Neuronal stem cell (in vitro differentiated cells): ENCODE results near the gene GALM.
"Not testable (repeated sequence)": the region's sequence is repeated elsewhere in the genome, so short reads cannot be mapped to it uniquely, and the experiment has no call there.

ENCODE experiments used
- DNase-seq: peaks from one replicate; pipeline ENCODE4 v3.0.0-alpha.2; 2013; ENCODE audit warnings: low spot score
- H2AFZ ChIP-seq: one replicate; pipeline ENCODE4 v1.6.1; 2013; ENCODE audit warnings: mild to moderate bottlenecking, low read length, inconsistent platforms
- H2AK5ac ChIP-seq: 2 replicates; pipeline ENCODE4 v1.6.1; 2013; ENCODE audit warnings: low read depth, mild to moderate bottlenecking, inconsistent platforms, low read length, moderate library complexity, mixed read lengths
- H2BK120ac ChIP-seq: 2 replicates; pipeline ENCODE4 v1.6.1; 2013; ENCODE audit warnings: low read depth, mild to moderate bottlenecking, inconsistent platforms, low read length, moderate library complexity, mixed read lengths
- H2BK12ac ChIP-seq: one replicate; pipeline ENCODE4 v1.6.1; 2013; ENCODE audit warnings: low read length, inconsistent platforms
- H2BK15ac ChIP-seq: 2 replicates; pipeline ENCODE4 v1.6.1; 2013; ENCODE audit warnings: mild to moderate bottlenecking, low read length, inconsistent platforms, mixed read lengths
- H2BK5ac ChIP-seq: one replicate; pipeline ENCODE4 v1.6.1; 2013; ENCODE audit warnings: inconsistent platforms, mild to moderate bottlenecking, low read length, moderate library complexity
- H3K14ac ChIP-seq: one replicate; pipeline ENCODE4 v1.6.1; 2013; ENCODE audit warnings: low read length, inconsistent platforms
- H3K18ac ChIP-seq: 2 replicates; pipeline ENCODE4 v1.6.1; 2013; ENCODE audit warnings: low read length, inconsistent platforms
- H3K23ac ChIP-seq: 2 replicates; pipeline ENCODE4 v1.6.1; 2013; ENCODE audit warnings: low read depth, mild to moderate bottlenecking, mixed read lengths, low read length, inconsistent platforms; ENCODE audit not compliant: poor library complexity
- H3K27ac ChIP-seq: replicated peaks from 3 replicates; pipeline ENCODE4 v1.5.1; 2013; ENCODE audit warnings: low read length, inconsistent platforms
- H3K27me3 ChIP-seq, 3 experiments: 2 replicates each; pipeline ENCODE4 v1.6.1; 2013; ENCODE audit warnings: low read length in 3 of 3, mild to moderate bottlenecking in 2 of 3, inconsistent platforms in 1 of 3, low read depth in 1 of 3, mixed read lengths in 1 of 3, moderate library complexity in 1 of 3; ENCODE audit not compliant: control insufficient read depth in 3 of 3, insufficient read depth in 3 of 3
- H3K36me3 ChIP-seq, 2 donors: replicated peaks in 1 of 2; 2 replicates each; pipeline ENCODE4 v1.6.1; 2013; ENCODE audit warnings: low read length in 2 of 2; ENCODE audit not compliant: control insufficient read depth in 2 of 2, insufficient read depth in 2 of 2
- H3K4ac ChIP-seq: 2 replicates; pipeline ENCODE4 v1.6.1; 2013; ENCODE audit warnings: inconsistent platforms, mild to moderate bottlenecking, low read length, moderate library complexity
- H3K4me1 ChIP-seq, 2 donors: 1 replicate in 1 of 2; 2 replicates in 1 of 2; pipeline ENCODE4 v1.6.1; 2013; ENCODE audit warnings: low read length in 2 of 2, low read depth in 1 of 2; ENCODE audit not compliant: control insufficient read depth in 2 of 2, insufficient read depth in 1 of 2
- H3K4me2 ChIP-seq: one replicate; pipeline ENCODE4 v1.6.1; 2013; ENCODE audit warnings: mild to moderate bottlenecking, low read length, inconsistent platforms; ENCODE audit not compliant: insufficient read depth, poor library complexity, severe bottlenecking
- H3K4me3 ChIP-seq, 2 donors: 2 replicates each; pipeline ENCODE4 v1.5.1; 2013; ENCODE audit warnings: low read length in 2 of 2, mild to moderate bottlenecking in 2 of 2, inconsistent platforms in 1 of 2, moderate library complexity in 1 of 2
- H3K79me1 ChIP-seq: one replicate; pipeline ENCODE4 v1.6.1; 2013; ENCODE audit warnings: low read depth, mild to moderate bottlenecking, inconsistent platforms, low read length, moderate library complexity
- H3K9ac ChIP-seq: one replicate; pipeline ENCODE4 v1.6.1; 2013; ENCODE audit warnings: mild to moderate bottlenecking, low read depth, low read length, inconsistent platforms; ENCODE audit not compliant: poor library complexity
- H3K9me3 ChIP-seq, 2 donors: replicated peaks in 1 of 2; 2 replicates each; pipeline versions ENCODE3 to v1.6.1; 2013; ENCODE audit warnings: low read length in 2 of 2, mild to moderate bottlenecking in 2 of 2, inconsistent platforms in 1 of 2, low read depth in 1 of 2, mixed read lengths in 1 of 2, moderate library complexity in 1 of 2; ENCODE audit not compliant: control insufficient read depth in 2 of 2, insufficient read depth in 1 of 2
- H4K8ac ChIP-seq: one replicate; pipeline ENCODE4 v1.6.1; 2013; ENCODE audit warnings: low read depth, mild to moderate bottlenecking, inconsistent platforms, low read length, moderate library complexity
- H4K91ac ChIP-seq: one replicate; pipeline ENCODE4 v1.6.1; 2013; ENCODE audit warnings: low read length, low read depth, mild to moderate bottlenecking, inconsistent platforms; ENCODE audit not compliant: poor library complexity
- WGBS, 2 donors: extraction: QIAGEN DNeasy Blood & Tissue Kit; methylation state at CpG; one replicate each; pipeline ENCODE4 v1.1.7; 2013; ENCODE audit warnings: missing lambda C conversion rate in 2 of 2, mixed read lengths in 1 of 2; ENCODE audit not compliant: insufficient read length in 2 of 2, insufficient replicate concordance in 1 of 2; ENCODE audit errors: extremely low coverage in 2 of 2; 5-methylcytosine and 5-hydroxymethylcytosine counted together

GALM gene

DNA sequence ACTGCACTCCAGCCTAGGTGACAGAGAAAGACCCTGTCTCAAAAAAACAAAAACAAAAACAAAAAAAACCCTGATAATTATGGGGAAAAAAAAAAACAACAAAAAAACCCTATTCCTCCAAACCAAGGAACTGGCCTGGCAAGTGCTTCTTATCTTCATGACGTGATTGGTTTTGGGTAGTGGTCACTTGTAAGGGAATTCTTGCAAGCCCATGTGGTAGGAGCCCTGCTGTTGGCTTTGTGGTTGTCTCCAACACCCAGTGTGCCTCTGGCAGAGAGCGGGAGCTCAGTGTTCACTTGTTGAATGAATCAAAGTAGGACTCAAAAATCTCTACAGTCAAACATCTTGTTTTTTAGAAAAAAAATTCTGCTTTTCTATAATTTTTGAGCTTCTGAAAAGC, 6.0 kb downstream of the GALM start:
- Histone ChIP-seq H3K9ac (no peak overlapping the region), H3K27ac (no peak overlapping the region)
- WGBS, 2 donors: no CpG with 5 or more reads among the region's 2 CpGs

DNA sequence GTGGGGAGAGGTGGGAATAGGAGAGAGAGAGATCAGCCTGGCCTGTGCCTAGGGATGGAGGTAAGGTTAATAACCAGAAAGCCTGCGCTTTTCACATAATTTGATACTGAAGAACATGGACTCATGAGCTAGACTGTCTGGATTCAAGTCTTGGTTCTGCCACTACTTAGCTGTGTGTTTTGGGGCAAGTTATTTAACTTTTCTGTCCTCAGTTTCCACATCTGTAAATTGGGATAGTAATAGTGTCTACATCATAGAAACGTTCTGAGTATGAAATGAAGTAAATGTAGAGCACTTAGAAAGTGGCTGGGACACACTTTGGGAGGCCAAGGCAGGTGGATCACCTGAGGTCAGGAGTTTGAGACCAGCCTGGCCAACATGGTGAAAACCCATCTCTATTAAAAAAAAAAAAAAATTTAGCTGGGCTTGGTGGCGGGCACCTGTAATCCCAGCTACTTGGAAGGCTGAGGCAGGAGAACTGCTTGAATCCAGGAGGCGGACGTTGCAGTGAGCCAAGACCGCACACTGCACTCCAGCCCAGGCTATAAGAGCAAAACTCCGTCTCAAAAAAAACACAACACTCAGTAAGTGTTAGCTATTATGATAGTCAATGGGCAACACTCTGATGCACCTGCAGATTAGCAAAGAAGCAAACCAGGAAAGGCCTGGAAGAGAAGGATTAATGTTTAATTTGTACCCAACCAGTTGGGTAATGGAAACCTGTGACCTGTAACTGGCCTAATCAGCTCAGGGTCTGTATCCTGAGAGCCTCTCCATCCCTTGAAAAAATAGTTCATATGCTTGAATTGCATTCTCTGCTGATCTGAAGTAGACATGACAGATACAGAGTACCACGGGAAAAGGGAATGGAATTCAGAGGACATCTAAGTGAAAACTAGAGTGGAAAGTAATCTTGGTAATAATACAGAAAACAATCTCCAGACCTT, 6.8 kb downstream of the GALM start:
- H2BK120ac ChIP-seq: no peak overlapping the region

More for the DNA sequence above, 6.0 kb downstream of the GALM start:
- Histone ChIP-seq H3K14ac (no peak overlapping the region), H2AK5ac (no peak overlapping the region), H4K8ac (no peak overlapping the region), H3K4ac (no peak overlapping the region), H2BK120ac (no peak overlapping the region), H2BK15ac (no peak overlapping the region), H3K79me1 (no peaks in the 10 kb centered on the region), H3K4me2 (no peak overlapping the region), H2BK12ac (no peak overlapping the region), H3K27me3 (no peaks in the 10 kb centered on the region), H3K4me3 (no peak overlapping the region), H3K4me1 (no peaks in the 10 kb centered on the region), H3K36me3 (peaks cover 3 to 10% of the 10 kb centered on the region in 2 donors), H3K23ac (no peak overlapping the region), H2AFZ (no peak overlapping the region), H4K91ac (no peak overlapping the region), H3K9me3 (no peaks in the 10 kb centered on the region), H3K18ac (no peak overlapping the region), H2BK5ac (no peak overlapping the region)
- DNase-seq: no peak

DNA sequence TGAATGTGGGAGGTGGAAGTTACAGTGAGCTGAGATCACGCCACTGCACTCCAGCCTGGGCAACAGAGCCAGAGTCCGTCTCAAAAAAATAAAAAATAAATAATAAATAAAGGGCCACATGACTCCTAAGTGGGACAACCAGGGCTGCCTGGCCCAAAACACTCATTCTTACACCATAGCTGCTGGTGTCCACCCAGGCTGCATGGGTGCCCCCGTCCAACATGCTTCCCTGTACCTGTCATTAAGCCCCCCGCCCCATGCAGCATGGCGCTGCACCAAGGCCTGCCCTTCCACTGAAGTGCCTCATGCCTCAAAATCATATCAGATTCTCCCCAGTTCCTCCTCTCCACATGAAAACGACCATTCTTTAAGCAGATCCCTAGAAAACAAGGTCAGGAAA, 10.8 kb downstream of the GALM start:
- no peak overlapping the region for H3K9ac ChIP-seq
- no peaks in the 10 kb centered on the region for H3K9me3 ChIP-seq
- H3K27me3 ChIP-seq: no peaks in the 10 kb centered on the region
- H2AFZ ChIP-seq: no peak overlapping the region
- no peak for DNase-seq
- H3K4me1 ChIP-seq: no peaks in the 10 kb centered on the region
- H2BK15ac ChIP-seq: no peak overlapping the region
- no peak overlapping the region for H2BK5ac ChIP-seq
- H2AK5ac ChIP-seq: no peak overlapping the region
- no peak overlapping the region for H3K23ac ChIP-seq
- no peak overlapping the region for H4K91ac ChIP-seq
- H3K18ac ChIP-seq: no peak overlapping the region
- H2BK120ac ChIP-seq: no peak overlapping the region
- no peak overlapping the region for H4K8ac ChIP-seq
- H2BK12ac ChIP-seq: no peak overlapping the region
- H3K4me2 ChIP-seq: no peak overlapping the region
- no peak overlapping the region for H3K14ac ChIP-seq
- no peak overlapping the region for H3K4ac ChIP-seq
- peaks cover 4 to 50% of the 10 kb centered on the region in 2 donors for H3K36me3 ChIP-seq
- no CpG with 5 or more reads among the region's 6 CpGs for WGBS, 2 donors
- no peak overlapping the region for H3K27ac ChIP-seq
- H3K4me3 ChIP-seq: no peak overlapping the region
- no peaks in the 10 kb centered on the region for H3K79me1 ChIP-seq

More for the DNA sequence above, 6.8 kb downstream of the GALM start:
- no peak overlapping the region for H3K27ac ChIP-seq
- no peak overlapping the region for H3K14ac ChIP-seq
- no CpG with 5 or more reads among the region's 8 CpGs for WGBS, 2 donors
- H2AFZ ChIP-seq: no peak overlapping the region
- H3K4me2 ChIP-seq: no peak overlapping the region
- H2AK5ac ChIP-seq: no peak overlapping the region
- H3K18ac ChIP-seq: no peak overlapping the region
- no peak overlapping the region for H2BK12ac ChIP-seq
- no peak overlapping the region for H3K9ac ChIP-seq
- H4K91ac ChIP-seq: no peak overlapping the region
- no peaks in the 10 kb centered on the region for H3K79me1 ChIP-seq
- H2BK15ac ChIP-seq: no peak overlapping the region
- H3K23ac ChIP-seq: no peak overlapping the region
- no peaks in the 10 kb centered on the region for H3K27me3 ChIP-seq
- H2BK5ac ChIP-seq: no peak overlapping the region
- no peaks in the 10 kb centered on the region for H3K9me3 ChIP-seq
- no peak overlapping the region for H3K4me3 ChIP-seq
- H3K4me1 ChIP-seq: no peaks in the 10 kb centered on the region
- no peak overlapping the region for H4K8ac ChIP-seq
- peaks cover 4 to 18% of the 10 kb centered on the region in 2 donors for H3K36me3 ChIP-seq
- DNase-seq: no peak
- no peak overlapping the region for H3K4ac ChIP-seq

DNA sequence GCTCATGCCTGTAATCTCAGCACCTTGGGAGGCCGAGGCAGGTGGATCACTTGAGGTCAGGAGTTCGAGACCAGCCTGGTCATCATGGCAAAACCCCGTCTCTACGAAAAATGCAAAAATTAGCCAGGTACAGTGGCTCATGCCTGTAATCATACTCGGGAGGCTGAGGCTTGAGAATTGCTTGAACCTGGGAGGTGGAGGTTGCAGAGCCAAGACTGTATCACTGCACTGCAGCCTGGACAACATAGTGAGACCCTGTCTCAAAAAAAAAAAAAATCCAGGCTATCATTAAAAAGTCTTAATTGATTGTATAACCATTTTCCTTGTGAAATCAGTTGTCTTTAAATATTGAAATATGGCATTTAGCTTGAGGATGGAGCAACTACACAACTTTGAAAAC, 15.0 kb downstream of the GALM start:
- H3K4me3 ChIP-seq, H3K23ac ChIP-seq, H2BK5ac ChIP-seq, H2BK15ac ChIP-seq, H3K4ac ChIP-seq, H2BK12ac ChIP-seq, H2BK120ac ChIP-seq, H4K8ac ChIP-seq, H3K4me1 ChIP-seq, H3K27ac ChIP-seq, H3K14ac ChIP-seq, H2AFZ ChIP-seq, H3K18ac ChIP-seq, DNase-seq, H4K91ac ChIP-seq, H3K4me2 ChIP-seq, H3K9ac ChIP-seq, H3K27me3 ChIP-seq, H3K79me1 ChIP-seq, H2AK5ac ChIP-seq, H3K9me3 ChIP-seq: not testable (repeated sequence)
- peaks cover 4 to 75% of the 10 kb centered on the region in 2 donors for H3K36me3 ChIP-seq
- WGBS, 2 donors: no CpG with 5 or more reads among the region's 5 CpGs
